ENCODE results near the gene IMPACT.

Gene IMPACT

GRCh38 chr18:24459772-24460171 lies 33.3 kb downstream of the IMPACT start:
- Histone ChIP-seq H3K27me3 (ENCODE audit: control insufficient read depth in 1 of 2, insufficient read depth in 2 of 2, low read length in 2 of 2) (no peaks in the 10 kb centered on the region), H3K9ac (ENCODE audit: low read length in 2 of 2) (no peak overlapping the region), H3K4me3 (ENCODE audit: low read length in 2 of 2) (no peak overlapping the region), H3K27ac (ENCODE audit: low read length) (no peak overlapping the region), H3K9me3 (ENCODE audit: control insufficient read depth in 2 of 2, low read length in 2 of 2) (no peaks in the 10 kb centered on the region), H3K36me3 (ENCODE audit: control insufficient read depth in 2 of 2, insufficient read depth in 2 of 2, low read length in 2 of 2) (no peaks in the 10 kb centered on the region), H3K4me1 (ENCODE audit: control insufficient read depth, insufficient read depth, low read length) (no peaks in the 10 kb centered on the region)

- Histone ChIP-seq H3K9ac (ENCODE audit: low read length in 2 of 2) (no peak within 1 kb of the TSS), H3K36me3 (ENCODE audit: control insufficient read depth in 2 of 2, insufficient read depth in 2 of 2, low read length in 2 of 2) (no peaks in the 10 kb centered on the region), H3K4me1 (ENCODE audit: control insufficient read depth, insufficient read depth, low read length) (no peaks in the 10 kb centered on the region), H3K4me3 (ENCODE audit: low read length in 2 of 2) (no peak within 1 kb of the TSS), H3K9me3 (ENCODE audit: control insufficient read depth in 2 of 2, low read length in 2 of 2) (no peaks in the 10 kb centered on the region), H3K27ac (ENCODE audit: low read length) (no peak within 1 kb of the TSS), H3K27me3 (ENCODE audit: control insufficient read depth in 1 of 2, insufficient read depth in 2 of 2, low read length in 2 of 2) (no peaks in the 10 kb centered on the region)
Observed at GRCh38 chr18:24460388-24460787, 33.9 kb downstream of the IMPACT start, which contains the start of gene HRH4. Gene HRH4, plus strand, starts transcription at chr18:24460637. Its CDS starts 92 bp downstream, at chr18:24460729.

GRCh38 chr18:24461996-24462395 lies 35.5 kb downstream of the IMPACT start:
- Histone ChIP-seq H3K9ac (ENCODE audit: low read length in 2 of 2) (no peak overlapping the region), H3K27ac (ENCODE audit: low read length) (no peak overlapping the region), H3K36me3 (ENCODE audit: control insufficient read depth in 2 of 2, insufficient read depth in 2 of 2, low read length in 2 of 2) (no peaks in the 10 kb centered on the region), H3K4me1 (ENCODE audit: control insufficient read depth, insufficient read depth, low read length) (no peaks in the 10 kb centered on the region), H3K27me3 (ENCODE audit: control insufficient read depth in 1 of 2, insufficient read depth in 2 of 2, low read length in 2 of 2) (no peaks in the 10 kb centered on the region), H3K9me3 (ENCODE audit: control insufficient read depth in 2 of 2, low read length in 2 of 2) (no peaks in the 10 kb centered on the region), H3K4me3 (ENCODE audit: low read length in 2 of 2) (no peak overlapping the region)

GRCh38 chr18:24462838-24463775 lies 36.6 kb downstream of the IMPACT start:
- no peak overlapping the region for H3K27ac ChIP-seq (ENCODE audit: low read length)
- H3K9ac ChIP-seq (ENCODE audit: low read length in 2 of 2), result no peak overlapping the region
- no peaks in the 10 kb centered on the region for H3K27me3 ChIP-seq (ENCODE audit: control insufficient read depth in 1 of 2, insufficient read depth in 2 of 2, low read length in 2 of 2)
- no peaks in the 10 kb centered on the region for H3K36me3 ChIP-seq (ENCODE audit: control insufficient read depth in 2 of 2, insufficient read depth in 2 of 2, low read length in 2 of 2)
- H3K4me1 ChIP-seq (ENCODE audit: control insufficient read depth, insufficient read depth, low read length), result no peaks in the 10 kb centered on the region
- H3K9me3 ChIP-seq (ENCODE audit: control insufficient read depth in 2 of 2, low read length in 2 of 2), result no peaks in the 10 kb centered on the region
- no peak overlapping the region for H3K4me3 ChIP-seq (ENCODE audit: low read length in 2 of 2)

DNA sequence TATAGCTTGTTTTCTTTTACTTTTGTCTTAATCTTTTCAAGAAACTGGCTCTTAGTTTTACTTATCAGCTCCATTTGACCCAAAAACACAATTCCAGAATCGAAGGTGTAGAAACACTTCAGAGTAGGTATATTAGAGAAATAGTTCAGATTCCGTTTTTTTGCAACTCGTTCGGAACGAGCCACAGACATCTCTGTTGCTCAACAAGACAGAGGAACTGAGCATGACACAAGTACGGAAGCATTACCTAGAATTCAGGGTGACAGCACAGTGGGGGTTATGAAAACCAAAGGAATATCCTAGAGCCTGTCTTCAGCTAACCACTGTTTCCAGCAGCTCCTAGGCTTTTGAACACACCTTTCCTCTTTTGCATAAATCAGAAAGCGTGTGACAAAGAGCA lies 39.0 kb downstream of the IMPACT start:
- no peaks in the 10 kb centered on the region for H3K4me1 ChIP-seq (ENCODE audit: control insufficient read depth, insufficient read depth, low read length)
- H3K4me3 ChIP-seq (ENCODE audit: low read length in 2 of 2), result no peak overlapping the region
- H3K27ac ChIP-seq (ENCODE audit: low read length), result no peak overlapping the region
- no peak overlapping the region for H3K9ac ChIP-seq (ENCODE audit: low read length in 2 of 2)
- H3K36me3 ChIP-seq (ENCODE audit: control insufficient read depth in 2 of 2, insufficient read depth in 2 of 2, low read length in 2 of 2), result no peaks in the 10 kb centered on the region
- no peaks in the 10 kb centered on the region for H3K27me3 ChIP-seq (ENCODE audit: control insufficient read depth in 1 of 2, insufficient read depth in 2 of 2, low read length in 2 of 2)
- no peaks in the 10 kb centered on the region for H3K9me3 ChIP-seq (ENCODE audit: control insufficient read depth in 2 of 2, low read length in 2 of 2)

DNA sequence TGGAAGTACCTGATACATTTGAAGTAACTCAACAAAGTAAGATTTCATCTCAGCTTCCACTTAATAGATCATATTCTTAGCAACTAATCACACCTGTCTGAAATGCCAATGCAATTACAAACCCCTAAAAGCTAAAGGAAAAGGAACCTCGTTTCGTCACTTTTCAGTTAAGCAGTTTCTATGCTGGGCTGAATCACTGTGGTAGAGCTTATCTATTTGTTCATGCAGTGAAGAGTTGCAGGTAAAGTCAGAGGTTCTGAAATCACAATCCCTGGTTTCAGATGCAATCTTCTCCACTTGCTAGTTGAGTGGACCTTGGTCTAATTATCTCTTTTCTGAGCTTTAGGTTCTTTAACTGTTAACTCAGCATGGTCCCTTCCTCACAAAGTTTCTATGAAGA lies 40.3 kb downstream of the IMPACT start:
- H3K4me3 ChIP-seq (ENCODE audit: low read length in 2 of 2), result no peak overlapping the region
- H3K27ac ChIP-seq (ENCODE audit: low read length), result no peak overlapping the region
- H3K4me1 ChIP-seq (ENCODE audit: control insufficient read depth, insufficient read depth, low read length), result no peaks in the 10 kb centered on the region
- H3K27me3 ChIP-seq (ENCODE audit: control insufficient read depth in 1 of 2, insufficient read depth in 2 of 2, low read length in 2 of 2), result no peaks in the 10 kb centered on the region
- H3K36me3 ChIP-seq (ENCODE audit: control insufficient read depth in 2 of 2, insufficient read depth in 2 of 2, low read length in 2 of 2), result no peaks in the 10 kb centered on the region
- no peak overlapping the region for H3K9ac ChIP-seq (ENCODE audit: low read length in 2 of 2)
- H3K9me3 ChIP-seq (ENCODE audit: control insufficient read depth in 2 of 2, low read length in 2 of 2), result no peaks in the 10 kb centered on the region

DNA sequence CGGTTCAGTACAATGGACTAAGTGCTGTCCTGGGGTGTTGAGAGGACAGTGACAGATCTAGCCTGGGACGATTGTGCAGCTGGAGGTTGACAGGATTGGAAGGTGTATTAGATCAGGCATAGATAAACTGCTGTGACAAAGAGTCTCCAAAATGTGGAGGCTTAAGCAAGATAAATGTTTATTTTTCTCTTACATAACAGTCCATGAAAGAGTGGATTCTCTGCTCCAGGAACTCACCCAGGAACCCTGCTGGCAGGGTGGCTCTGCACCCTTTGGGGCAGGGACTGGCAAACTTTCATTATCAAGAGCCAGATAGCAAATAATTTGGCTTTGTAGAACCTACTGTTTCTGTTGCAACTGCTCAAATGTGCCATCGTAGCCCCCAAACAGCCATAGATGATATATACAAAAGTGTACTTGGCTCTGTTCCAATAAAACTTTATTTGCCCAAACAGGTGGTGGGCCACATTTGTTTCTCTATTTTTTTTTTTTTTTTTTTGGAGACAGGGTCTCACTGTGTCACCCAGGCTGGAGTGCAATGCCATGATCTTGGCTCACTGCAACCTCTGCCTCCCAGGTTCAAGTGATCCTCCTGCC lies 43.6 kb downstream of the IMPACT start:
- H3K4me3 ChIP-seq (ENCODE audit: low read length in 2 of 2), result no peak overlapping the region

GRCh38 chr18:24470805-24471204 lies 44.3 kb downstream of the IMPACT start:
- Histone ChIP-seq H3K9ac (ENCODE audit: low read length in 2 of 2) (no peak overlapping the region), H3K27ac (ENCODE audit: low read length) (no peak overlapping the region), H3K4me3 (ENCODE audit: low read length in 2 of 2) (no peak overlapping the region), H3K4me1 (ENCODE audit: control insufficient read depth, insufficient read depth, low read length) (no peaks in the 10 kb centered on the region), H3K36me3 (ENCODE audit: control insufficient read depth in 2 of 2, insufficient read depth in 2 of 2, low read length in 2 of 2) (no peaks in the 10 kb centered on the region), H3K9me3 (ENCODE audit: control insufficient read depth in 2 of 2, low read length in 2 of 2) (no peaks in the 10 kb centered on the region), H3K27me3 (ENCODE audit: control insufficient read depth in 1 of 2, insufficient read depth in 2 of 2, low read length in 2 of 2) (no peaks in the 10 kb centered on the region)

More for the DNA sequence above, 43.6 kb downstream of the IMPACT start:
- Histone ChIP-seq H3K4me1 (ENCODE audit: control insufficient read depth, insufficient read depth, low read length) (no peaks in the 10 kb centered on the region), H3K27me3 (ENCODE audit: control insufficient read depth in 1 of 2, insufficient read depth in 2 of 2, low read length in 2 of 2) (no peaks in the 10 kb centered on the region), H3K36me3 (ENCODE audit: control insufficient read depth in 2 of 2, insufficient read depth in 2 of 2, low read length in 2 of 2) (no peaks in the 10 kb centered on the region), H3K27ac (ENCODE audit: low read length) (no peak overlapping the region), H3K9ac (ENCODE audit: low read length in 2 of 2) (no peak overlapping the region), H3K9me3 (ENCODE audit: control insufficient read depth in 2 of 2, low read length in 2 of 2) (no peaks in the 10 kb centered on the region)

- Histone ChIP-seq H3K4me1 (ENCODE audit: control insufficient read depth, insufficient read depth, low read length) (no peaks in the 10 kb centered on the region), H3K36me3 (ENCODE audit: control insufficient read depth in 2 of 2, insufficient read depth in 2 of 2, low read length in 2 of 2) (no peaks in the 10 kb centered on the region), H3K27me3 (ENCODE audit: control insufficient read depth in 1 of 2, insufficient read depth in 2 of 2, low read length in 2 of 2) (no peaks in the 10 kb centered on the region), H3K27ac (ENCODE audit: low read length) (no peak overlapping the region), H3K4me3 (ENCODE audit: low read length in 2 of 2) (no peak overlapping the region), H3K9ac (ENCODE audit: low read length in 2 of 2) (no peak overlapping the region), H3K9me3 (ENCODE audit: control insufficient read depth in 2 of 2, low read length in 2 of 2) (no peaks in the 10 kb centered on the region)
Observed at GRCh38 chr18:24472591-24472990, 46.1 kb downstream of the IMPACT start.

DNA sequence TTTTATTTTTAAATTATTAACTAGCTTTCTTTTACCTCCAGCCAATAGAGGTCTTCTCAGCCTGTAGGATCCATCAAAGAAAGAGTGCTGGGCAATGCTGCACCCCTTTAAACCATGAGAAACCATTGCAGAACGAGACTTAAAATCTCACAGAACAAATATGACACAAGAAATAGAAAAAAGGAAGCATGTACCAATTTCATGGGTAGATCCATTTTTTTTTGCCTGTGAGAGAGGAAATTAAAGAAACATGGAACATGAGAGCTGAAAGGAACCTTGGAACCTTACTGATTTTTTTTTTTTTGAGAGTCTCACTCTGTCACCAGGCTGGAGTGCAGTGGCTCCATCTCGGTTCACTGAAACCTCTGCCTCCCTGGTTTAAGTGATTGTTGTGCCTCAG lies 47.9 kb downstream of the IMPACT start:
- Histone ChIP-seq H3K27me3 (ENCODE audit: control insufficient read depth in 1 of 2, insufficient read depth in 2 of 2, low read length in 2 of 2) (no peaks in the 10 kb centered on the region), H3K9ac (ENCODE audit: low read length in 2 of 2) (no peak overlapping the region), H3K27ac (ENCODE audit: low read length) (no peak overlapping the region), H3K9me3 (ENCODE audit: control insufficient read depth in 2 of 2, low read length in 2 of 2) (no peaks in the 10 kb centered on the region), H3K4me1 (ENCODE audit: control insufficient read depth, insufficient read depth, low read length) (no peaks in the 10 kb centered on the region), H3K36me3 (ENCODE audit: control insufficient read depth in 2 of 2, insufficient read depth in 2 of 2, low read length in 2 of 2) (no peaks in the 10 kb centered on the region), H3K4me3 (ENCODE audit: low read length in 2 of 2) (no peak overlapping the region)
